GM23338 (cell line): ENCODE data around the gene ZHX3. TPM values are rescaled to one million over a fixed set of nuclear protein-coding genes. Genes with fewer than 3 reads are reported as not detected.

Experiments used
- ATAC-seq: fragments of 200-7000 bp; cut with Tn5 transposase; 3 replicates; pipeline ENCODE4 v1.9.1; 2020
- DNase-seq: peaks from one replicate; pipeline ENCODE4 v3.0.0-alpha.2; 2015; ENCODE audit warnings: low spot score
- H2AFZ ChIP-seq: fragments of 200-600 bp; sonication (generic); 2 replicates; pipeline ENCODE4 v1.8.0; 2016; ENCODE audit warnings: antibody characterized with exemption, mild to moderate bottlenecking, moderate library complexity
- H3F3A ChIP-seq: fragments of 200-600 bp; sonication (generic); replicated peaks from 2 replicates; pipeline ENCODE4 v1.8.0; 2017; ENCODE audit warnings: antibody characterized with exemption, mixed run types, low read depth
- H3K27ac ChIP-seq: fragments of 200-600 bp; sonication (generic); 2 replicates; pipeline ENCODE4 v1.6.1; 2016; ENCODE audit warnings: low read depth
- H3K27me3 ChIP-seq: fragments of 200-600 bp; sonication (generic); 2 replicates; pipeline ENCODE4 v1.8.0; 2016; ENCODE audit warnings: mild to moderate bottlenecking, mixed run types, moderate library complexity; ENCODE audit not compliant: insufficient read depth
- H3K36me3 ChIP-seq: fragments of 200-600 bp; sonication (generic); 2 replicates; pipeline ENCODE4 v1.8.0; 2016; ENCODE audit warnings: mild to moderate bottlenecking; ENCODE audit not compliant: insufficient read depth
- H3K4me1 ChIP-seq: fragments of 200-600 bp; sonication (generic); 2 replicates; pipeline ENCODE4 v1.8.0; 2016; ENCODE audit warnings: mild to moderate bottlenecking, moderate library complexity; ENCODE audit not compliant: insufficient read depth
- H3K4me2 ChIP-seq: fragments of 200-600 bp; sonication (generic); 2 replicates; pipeline ENCODE4 v1.7.1; 2017; ENCODE audit warnings: mixed run types
- H3K4me3 ChIP-seq: fragments of 200-600 bp; sonication (generic); 2 replicates; pipeline ENCODE4 v1.6.1; 2016; ENCODE audit warnings: mixed run types
- H3K79me2 ChIP-seq: fragments of 200-600 bp; sonication (generic); replicated peaks from 2 replicates; pipeline ENCODE4 v1.8.0; 2017; ENCODE audit warnings: mild to moderate bottlenecking; ENCODE audit not compliant: insufficient read depth
- H3K9me2 ChIP-seq: fragments of 200-600 bp; sonication (generic); 2 replicates; pipeline ENCODE4 v1.8.0; 2017; ENCODE audit not compliant: insufficient read depth
- H4K20me1 ChIP-seq: fragments of 200-600 bp; sonication (generic); replicated peaks from 2 replicates; pipeline ENCODE4 v1.8.0; 2017; ENCODE audit warnings: mild to moderate bottlenecking; ENCODE audit not compliant: insufficient read depth
- H3K27ac Mint-ChIP-seq: 2 replicates; pipeline ENCODE4 v1.8.0; 2020; ENCODE audit warnings: inconsistent platforms, mild to moderate bottlenecking, moderate library complexity, mixed read lengths
- H3K27me3 Mint-ChIP-seq: 3 replicates; pipeline ENCODE4 v1.8.0; 2022; ENCODE audit warnings: low read depth, mild to moderate bottlenecking, moderate library complexity, mixed read lengths, inconsistent platforms; ENCODE audit not compliant: insufficient read depth, poor library complexity
- H3K36me3 Mint-ChIP-seq: 3 replicates; pipeline ENCODE4 v1.8.0; 2021; ENCODE audit warnings: low read depth, mild to moderate bottlenecking, inconsistent platforms, moderate library complexity, mixed read lengths
- H3K4me1 Mint-ChIP-seq: 3 replicates; pipeline ENCODE4 v1.8.0; 2020; ENCODE audit warnings: mild to moderate bottlenecking, inconsistent platforms, mixed read lengths
- H3K4me3 Mint-ChIP-seq: 3 replicates; pipeline ENCODE4 v1.8.0; 2021; ENCODE audit warnings: moderate library complexity, mild to moderate bottlenecking, inconsistent platforms, mixed read lengths
- H3K9me3 Mint-ChIP-seq: 3 replicates; pipeline ENCODE4 v1.8.0; 2020; ENCODE audit warnings: moderate library complexity, mild to moderate bottlenecking, inconsistent platforms, mixed read lengths
- EZH2 ChIP-seq: fragments of 200-600 bp; sonication (generic); IDR thresholded peaks from one replicate; pipeline ENCODE4 v1.8.0; 2017; ENCODE audit warnings: antibody characterized with exemption, mild to moderate bottlenecking, low read depth; ENCODE audit not compliant: unreplicated experiment
- EZH2phosphoT487 ChIP-seq: fragments of 200-600 bp; sonication (generic); IDR thresholded peaks from one replicate; pipeline ENCODE4 v1.8.1; 2018; ENCODE audit warnings: antibody characterized with exemption; ENCODE audit not compliant: unreplicated experiment
- NANOG ChIP-seq: IDR thresholded peaks from 2 replicates; pipeline ENCODE4 v1.6.1; 2016; ENCODE audit warnings: antibody characterized with exemption, borderline replicate concordance
- STAT1 ChIP-seq: IDR thresholded peaks from one replicate; pipeline ENCODE4 v1.6.1; 2016; ENCODE audit warnings: antibody characterized with exemption; ENCODE audit not compliant: unreplicated experiment
- ZNF114 ChIP-seq: fragments of 250-450 bp; sonication (Bioruptor Pico); IDR thresholded peaks from 2 replicates; pipeline ENCODE4 v1.5.0; 2020; ENCODE audit warnings: mild to moderate bottlenecking, moderate library complexity
- ZNF331 ChIP-seq: fragments of 250-450 bp; sonication (Bioruptor Pico); IDR thresholded peaks from 2 replicates; pipeline ENCODE4 v1.5.0; 2020; ENCODE audit warnings: low read depth, mild to moderate bottlenecking, moderate library complexity
- polyA plus RNA-seq: library from polyadenylated mRNA; unstranded; fragments of >200 nt; fragmentation: Nextera tagmentation; extraction: Ambion mirVana; gene quantifications from 2 replicates; pipeline ENCODE4 v1.2.1, GENCODE V29; 2016
- total RNA-seq: library from RNA; depleted of rRNA; stranded (reverse); fragments of >200 nt; shearing (Covaris generic); gene quantifications from 2 replicates; pipeline ENCODE4 v1.2.3, GENCODE V29; 2014
- TF ChIP-seq, protein P1 (sequence below): fragments of 250-450 bp; sonication (Bioruptor Pico); IDR thresholded peaks from 2 replicates; pipeline ENCODE4 v1.5.0; 2020; ENCODE audit warnings: mild to moderate bottlenecking, moderate library complexity
- TF ChIP-seq, protein P2 (sequence below): IDR thresholded peaks from 2 replicates; pipeline ENCODE4 v1.6.1; 2016; ENCODE audit warnings: antibody characterized with exemption

The ZHX3 gene
- total and polyA plus RNA-seq, 2 experiments from 2014 or later = 1.7 to 2.8 TPM

DNA sequence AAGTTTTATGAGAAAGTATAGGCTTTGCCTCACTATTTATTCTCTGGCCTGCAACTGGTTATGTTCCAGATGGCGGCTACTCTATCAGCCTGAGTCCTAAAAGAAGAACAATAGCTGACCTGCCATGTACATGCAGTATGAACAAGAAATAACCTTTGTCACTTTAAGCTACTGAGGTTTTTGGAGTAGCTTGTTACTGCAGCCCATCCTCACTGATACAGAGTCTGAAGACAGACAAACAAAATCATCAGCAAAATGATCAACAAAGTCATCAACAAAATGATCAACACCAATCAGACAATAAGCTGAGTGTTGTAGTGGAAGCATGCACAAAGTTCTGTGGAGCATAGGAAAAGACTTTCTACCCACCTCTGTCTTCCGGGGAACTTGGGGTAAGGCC lies 97.7 kb downstream of the ZHX3 start (continued):
- TF ChIP-seq, protein P1, sequence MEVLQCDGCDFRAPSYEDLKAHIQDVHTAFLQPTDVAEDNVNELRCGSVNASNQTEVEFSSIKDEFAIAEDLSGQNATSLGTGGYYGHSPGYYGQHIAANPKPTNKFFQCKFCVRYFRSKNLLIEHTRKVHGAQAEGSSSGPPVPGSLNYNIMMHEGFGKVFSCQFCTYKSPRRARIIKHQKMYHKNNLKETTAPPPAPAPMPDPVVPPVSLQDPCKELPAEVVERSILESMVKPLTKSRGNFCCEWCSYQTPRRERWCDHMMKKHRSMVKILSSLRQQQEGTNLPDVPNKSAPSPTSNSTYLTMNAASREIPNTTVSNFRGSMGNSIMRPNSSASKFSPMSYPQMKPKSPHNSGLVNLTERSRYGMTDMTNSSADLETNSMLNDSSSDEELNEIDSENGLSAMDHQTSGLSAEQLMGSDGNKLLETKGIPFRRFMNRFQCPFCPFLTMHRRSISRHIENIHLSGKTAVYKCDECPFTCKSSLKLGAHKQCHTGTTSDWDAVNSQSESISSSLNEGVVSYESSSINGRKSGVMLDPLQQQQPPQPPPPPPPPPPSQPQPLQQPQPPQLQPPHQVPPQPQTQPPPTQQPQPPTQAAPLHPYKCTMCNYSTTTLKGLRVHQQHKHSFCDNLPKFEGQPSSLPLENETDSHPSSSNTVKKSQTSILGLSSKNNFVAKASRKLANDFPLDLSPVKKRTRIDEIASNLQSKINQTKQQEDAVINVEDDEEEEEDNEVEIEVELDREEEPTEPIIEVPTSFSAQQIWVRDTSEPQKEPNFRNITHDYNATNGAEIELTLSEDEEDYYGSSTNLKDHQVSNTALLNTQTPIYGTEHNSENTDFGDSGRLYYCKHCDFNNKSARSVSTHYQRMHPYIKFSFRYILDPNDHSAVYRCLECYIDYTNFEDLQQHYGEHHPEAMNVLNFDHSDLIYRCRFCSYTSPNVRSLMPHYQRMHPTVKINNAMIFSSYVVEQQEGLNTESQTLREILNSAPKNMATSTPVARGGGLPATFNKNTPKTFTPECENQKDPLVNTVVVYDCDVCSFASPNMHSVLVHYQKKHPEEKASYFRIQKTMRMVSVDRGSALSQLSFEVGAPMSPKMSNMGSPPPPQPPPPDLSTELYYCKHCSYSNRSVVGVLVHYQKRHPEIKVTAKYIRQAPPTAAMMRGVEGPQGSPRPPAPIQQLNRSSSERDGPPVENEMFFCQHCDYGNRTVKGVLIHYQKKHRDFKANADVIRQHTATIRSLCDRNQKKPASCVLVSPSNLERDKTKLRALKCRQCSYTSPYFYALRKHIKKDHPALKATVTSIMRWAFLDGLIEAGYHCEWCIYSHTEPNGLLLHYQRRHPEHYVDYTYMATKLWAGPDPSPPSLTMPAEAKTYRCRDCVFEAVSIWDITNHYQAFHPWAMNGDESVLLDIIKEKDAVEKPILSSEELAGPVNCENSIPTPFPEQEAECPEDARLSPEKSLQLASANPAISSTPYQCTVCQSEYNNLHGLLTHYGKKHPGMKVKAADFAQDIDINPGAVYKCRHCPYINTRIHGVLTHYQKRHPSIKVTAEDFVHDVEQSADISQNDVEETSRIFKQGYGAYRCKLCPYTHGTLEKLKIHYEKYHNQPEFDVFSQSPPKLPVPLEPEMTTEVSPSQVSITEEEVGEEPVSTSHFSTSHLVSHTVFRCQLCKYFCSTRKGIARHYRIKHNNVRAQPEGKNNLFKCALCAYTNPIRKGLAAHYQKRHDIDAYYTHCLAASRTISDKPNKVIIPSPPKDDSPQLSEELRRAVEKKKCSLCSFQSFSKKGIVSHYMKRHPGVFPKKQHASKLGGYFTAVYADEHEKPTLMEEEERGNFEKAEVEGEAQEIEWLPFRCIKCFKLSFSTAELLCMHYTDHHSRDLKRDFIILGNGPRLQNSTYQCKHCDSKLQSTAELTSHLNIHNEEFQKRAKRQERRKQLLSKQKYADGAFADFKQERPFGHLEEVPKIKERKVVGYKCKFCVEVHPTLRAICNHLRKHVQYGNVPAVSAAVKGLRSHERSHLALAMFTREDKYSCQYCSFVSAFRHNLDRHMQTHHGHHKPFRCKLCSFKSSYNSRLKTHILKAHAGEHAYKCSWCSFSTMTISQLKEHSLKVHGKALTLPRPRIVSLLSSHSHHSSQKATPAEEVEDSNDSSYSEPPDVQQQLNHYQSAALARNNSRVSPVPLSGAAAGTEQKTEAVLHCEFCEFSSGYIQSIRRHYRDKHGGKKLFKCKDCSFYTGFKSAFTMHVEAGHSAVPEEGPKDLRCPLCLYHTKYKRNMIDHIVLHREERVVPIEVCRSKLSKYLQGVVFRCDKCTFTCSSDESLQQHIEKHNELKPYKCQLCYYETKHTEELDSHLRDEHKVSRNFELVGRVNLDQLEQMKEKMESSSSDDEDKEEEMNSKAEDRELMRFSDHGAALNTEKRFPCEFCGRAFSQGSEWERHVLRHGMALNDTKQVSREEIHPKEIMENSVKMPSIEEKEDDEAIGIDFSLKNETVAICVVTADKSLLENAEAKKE (CRISPR knock-in tag) = no peak
- TF ChIP-seq EZH2phosphoT487 (no peak), EZH2 (no peak), STAT1 (no peak), ZNF331 (no peak), ZNF114 (no peak)
- TF ChIP-seq, protein P2, sequence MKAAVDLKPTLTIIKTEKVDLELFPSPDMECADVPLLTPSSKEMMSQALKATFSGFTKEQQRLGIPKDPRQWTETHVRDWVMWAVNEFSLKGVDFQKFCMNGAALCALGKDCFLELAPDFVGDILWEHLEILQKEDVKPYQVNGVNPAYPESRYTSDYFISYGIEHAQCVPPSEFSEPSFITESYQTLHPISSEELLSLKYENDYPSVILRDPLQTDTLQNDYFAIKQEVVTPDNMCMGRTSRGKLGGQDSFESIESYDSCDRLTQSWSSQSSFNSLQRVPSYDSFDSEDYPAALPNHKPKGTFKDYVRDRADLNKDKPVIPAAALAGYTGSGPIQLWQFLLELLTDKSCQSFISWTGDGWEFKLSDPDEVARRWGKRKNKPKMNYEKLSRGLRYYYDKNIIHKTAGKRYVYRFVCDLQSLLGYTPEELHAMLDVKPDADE = no peak

DNA sequence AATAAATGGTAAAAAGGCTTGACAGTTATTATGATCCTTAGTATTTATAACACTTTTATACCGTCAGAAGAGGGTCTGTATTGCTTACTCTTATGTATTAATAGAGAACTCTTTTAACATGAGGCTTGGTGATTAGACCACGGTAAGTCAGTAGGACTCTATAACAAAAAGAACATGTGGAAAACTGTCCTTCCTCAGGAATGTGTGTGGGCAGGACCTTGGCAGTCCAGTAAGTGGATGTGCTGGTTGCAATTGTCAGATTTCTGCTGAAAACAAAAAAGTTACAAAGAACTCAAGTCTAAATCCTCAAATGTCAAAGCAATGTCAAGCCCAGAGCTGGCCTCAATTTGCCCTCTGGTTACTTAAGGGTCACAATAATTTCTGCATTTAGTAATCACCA lies 99.1 kb downstream of the ZHX3 start:
- Histone ChIP-seq H3K36me3 (no peaks in the 10 kb centered on the region), H3K27ac (no peak overlapping the region), H2AFZ (no peak overlapping the region), H4K20me1 (no peaks in the 10 kb centered on the region), H3K79me2 (no peaks in the 10 kb centered on the region), H3K4me3 (no peak overlapping the region), H3K9me2 (no peaks in the 10 kb centered on the region), H3K27me3 (no peaks in the 10 kb centered on the region), H3K4me2 (no peak overlapping the region), H3F3A (no peaks in the 10 kb centered on the region), H3K4me1 (no peaks in the 10 kb centered on the region)
- no peaks in the 10 kb centered on the region for H3K36me3 Mint-ChIP-seq
- H3K4me1 Mint-ChIP-seq = no peaks in the 10 kb centered on the region
- no peaks in the 10 kb centered on the region for H3K9me3 Mint-ChIP-seq
- DNase-seq = no peak
- ATAC-seq = no peak
- no peak overlapping the region for H3K4me3 Mint-ChIP-seq
- H3K27me3 Mint-ChIP-seq = no peaks in the 10 kb centered on the region
- H3K27ac Mint-ChIP-seq = no peak overlapping the region
- TF ChIP-seq NANOG = no peak
- TF ChIP-seq EZH2 = no peak
- TF ChIP-seq, protein P1 (CRISPR knock-in tag) = no peak
- no peak for TF ChIP-seq EZH2phosphoT487
